Jurkat, Clone E6-1 (cell line): ENCODE results near the gene MTCH2. TPM values are rescaled to one million over a fixed set of nuclear protein-coding genes. Genes with fewer than 3 reads are reported as not detected.
"Not testable (repeated sequence)": the region's sequence is repeated elsewhere in the genome, so short reads cannot be mapped to it uniquely, and the experiment has no call there.

ENCODE experiments used
- DNase-seq: peaks from one replicate; pipeline ENCODE4 v3.0.0-alpha.2; 2011; ENCODE audit warnings: low read depth, low spot score
- H3K4me3 ChIP-seq: 2 replicates; pipeline ENCODE4 v1.5.1; 2011; ENCODE audit warnings: mild to moderate bottlenecking, low read length, control low read depth, moderate library complexity
- polyA plus RNA-seq: library from polyadenylated mRNA; unstranded; fragments of >200 nt; gene quantifications from one replicate; pipeline ENCODE4 v1.2.1, GENCODE V29; 2012; ENCODE audit warnings: missing spikeins; ENCODE audit not compliant: insufficient read length, insufficient read depth

The MTCH2 gene
- 260 TPM for polyA plus RNA-seq

- peak within 1 kb of the TSS; percentile 77 for H3K4me3 ChIP-seq
- peak; percentile 94 for DNase-seq
These were observed at the start of gene MTCH2 for GRCh38 chr11:47642099-47642855. Gene MTCH2 (minus strand): TSS chr11:47642559. CDS start chr11:47642465, 94 bp downstream.

GRCh38 chr11:47691979-47692378 is 49.6 kb upstream of the MTCH2 start:
- DNase-seq, result no peak
- H3K4me3 ChIP-seq, result no peak overlapping the region

GRCh38 chr11:47689480-47689879 is 47.1 kb upstream of the MTCH2 start:
- no peak overlapping the region for H3K4me3 ChIP-seq
- no peak for DNase-seq

- H3K4me3 ChIP-seq, result no peak overlapping the region
- DNase-seq, result no peak
These were observed 46.6 kb upstream of the MTCH2 start for GRCh38 chr11:47688991-47689390.

- DNase-seq, result no peak
These were observed 45.8 kb upstream of the MTCH2 start for GRCh38 chr11:47688111-47688510.

GRCh38 chr11:47686704-47687103 is 44.3 kb upstream of the MTCH2 start:
- DNase-seq, H3K4me3 ChIP-seq: not testable (repeated sequence)

More at GRCh38 chr11:47688111-47688510, 45.8 kb upstream of the MTCH2 start:
- H3K4me3 ChIP-seq, result no peak overlapping the region

GRCh38 chr11:47686151-47686550 is 43.8 kb upstream of the MTCH2 start:
- no peak for DNase-seq

GRCh38 chr11:47675851-47676250 is 33.5 kb upstream of the MTCH2 start:
- no peak overlapping the region for H3K4me3 ChIP-seq
- DNase-seq, result no peak

More at GRCh38 chr11:47686151-47686550, 43.8 kb upstream of the MTCH2 start:
- no peak overlapping the region for H3K4me3 ChIP-seq

GRCh38 chr11:47672283-47672730 is 29.9 kb upstream of the MTCH2 start:
- no peak for DNase-seq
- no peak overlapping the region for H3K4me3 ChIP-seq

GRCh38 chr11:47669856-47670255 is 27.5 kb upstream of the MTCH2 start:
- DNase-seq, result no peak

GRCh38 chr11:47668665-47669064 is 26.3 kb upstream of the MTCH2 start:
- DNase-seq, result no peak
- H3K4me3 ChIP-seq, result no peak overlapping the region

More at GRCh38 chr11:47669856-47670255, 27.5 kb upstream of the MTCH2 start:
- H3K4me3 ChIP-seq, result no peak overlapping the region

GRCh38 chr11:47667555-47667954 is 25.2 kb upstream of the MTCH2 start:
- no peak for DNase-seq
- no peak overlapping the region for H3K4me3 ChIP-seq

GRCh38 chr11:47667135-47667534 is 24.8 kb upstream of the MTCH2 start:
- DNase-seq, result no peak

GRCh38 chr11:47664936-47665335 is 22.6 kb upstream of the MTCH2 start:
- not testable (repeated sequence) for DNase-seq, H3K4me3 ChIP-seq

More at GRCh38 chr11:47667135-47667534, 24.8 kb upstream of the MTCH2 start:
- no peak overlapping the region for H3K4me3 ChIP-seq

- DNase-seq, result no peak
- H3K4me3 ChIP-seq, result no peak overlapping the region
These were observed 18.9 kb upstream of the MTCH2 start for GRCh38 chr11:47661245-47661644.

- H3K4me3 ChIP-seq, result no peak overlapping the region
- no peak for DNase-seq
These were observed 16.9 kb upstream of the MTCH2 start for GRCh38 chr11:47659276-47659675.

GRCh38 chr11:47656260-47656885 is 14.0 kb upstream of the MTCH2 start:
- DNase-seq, result no peak
- H3K4me3 ChIP-seq, result no peak overlapping the region

- no peak for DNase-seq
- no peak overlapping the region for H3K4me3 ChIP-seq
These were observed 9.6 kb upstream of the MTCH2 start for GRCh38 chr11:47651818-47652469.

GRCh38 chr11:47649276-47649675 is 6.9 kb upstream of the MTCH2 start:
- H3K4me3 ChIP-seq, result no peak overlapping the region

GRCh38 chr11:47646019-47646418 is 3.7 kb upstream of the MTCH2 start:
- no peak for DNase-seq
- H3K4me3 ChIP-seq, result no peak overlapping the region

More at GRCh38 chr11:47649276-47649675, 6.9 kb upstream of the MTCH2 start:
- no peak for DNase-seq
